HUES48 (cell line): ENCODE measurements around the gene PHF21A.

Source experiments
- H3K27ac ChIP-seq: one replicate; pipeline ENCODE4 v1.7.0; 2013; ENCODE audit warnings: low read depth, low read length, inconsistent platforms
- H3K27me3 ChIP-seq: 2 replicates; pipeline ENCODE4 v1.6.1; 2013; ENCODE audit warnings: mild to moderate bottlenecking, low read length; ENCODE audit not compliant: control insufficient read depth, insufficient read depth
- H3K36me3 ChIP-seq: 2 replicates; pipeline ENCODE4 v1.6.1; 2013; ENCODE audit warnings: low read length; ENCODE audit not compliant: control insufficient read depth, insufficient read depth
- H3K4me1 ChIP-seq: 2 replicates; pipeline ENCODE4 v1.6.1; 2013; ENCODE audit warnings: mild to moderate bottlenecking, low read length; ENCODE audit not compliant: control insufficient read depth, insufficient read depth
- H3K4me3 ChIP-seq: 2 replicates; pipeline ENCODE4 v1.5.1; 2013; ENCODE audit warnings: mild to moderate bottlenecking, low read depth, low read length
- H3K9ac ChIP-seq: 2 replicates; pipeline ENCODE4 v1.6.1; 2013; ENCODE audit warnings: mild to moderate bottlenecking, low read depth, low read length, moderate library complexity
- H3K9me3 ChIP-seq: 2 replicates; pipeline ENCODE4 v1.6.1; 2013; ENCODE audit warnings: low read length; ENCODE audit not compliant: control insufficient read depth, insufficient read depth

PHF21A gene

DNA sequence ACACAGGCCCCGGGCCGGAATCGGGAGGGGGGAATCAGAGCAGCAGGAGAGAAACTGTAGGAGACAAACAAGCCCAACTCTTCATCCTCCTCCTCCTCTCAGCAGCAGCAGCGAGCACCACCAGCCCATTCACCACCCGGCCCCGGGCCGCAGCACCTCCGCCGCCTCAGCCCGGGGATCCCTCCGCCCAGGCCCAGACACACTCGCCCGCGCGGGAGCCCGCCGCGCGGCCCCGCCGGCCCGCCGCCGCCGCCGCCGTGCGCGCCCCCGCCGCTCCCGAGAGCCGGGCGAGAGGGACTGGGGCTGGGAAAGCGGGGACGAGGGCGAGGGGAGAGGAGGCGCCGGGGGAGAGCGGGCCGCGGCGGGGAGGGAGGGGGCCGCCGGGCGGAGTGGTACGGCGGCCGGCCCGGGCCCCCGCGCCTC, at the start of gene PHF21A:
TSS of gene PHF21A (minus strand) at position 154 of the 423 bp plus-strand sequence. CDS start 37,235 bp downstream, outside the sequence.
- H3K27me3 ChIP-seq = no peaks in the 10 kb centered on the region
- peak within 1 kb of the TSS; percentile 95 for H3K27ac ChIP-seq
- H3K36me3 ChIP-seq = no peaks in the 10 kb centered on the region
- H3K9me3 ChIP-seq = no peaks in the 10 kb centered on the region
- peaks cover 21% of the 10 kb centered on the region for H3K4me1 ChIP-seq
- peak within 1 kb of the TSS; percentile 75 for H3K9ac ChIP-seq
- peak within 1 kb of the TSS; percentile 93 for H3K4me3 ChIP-seq

DNA sequence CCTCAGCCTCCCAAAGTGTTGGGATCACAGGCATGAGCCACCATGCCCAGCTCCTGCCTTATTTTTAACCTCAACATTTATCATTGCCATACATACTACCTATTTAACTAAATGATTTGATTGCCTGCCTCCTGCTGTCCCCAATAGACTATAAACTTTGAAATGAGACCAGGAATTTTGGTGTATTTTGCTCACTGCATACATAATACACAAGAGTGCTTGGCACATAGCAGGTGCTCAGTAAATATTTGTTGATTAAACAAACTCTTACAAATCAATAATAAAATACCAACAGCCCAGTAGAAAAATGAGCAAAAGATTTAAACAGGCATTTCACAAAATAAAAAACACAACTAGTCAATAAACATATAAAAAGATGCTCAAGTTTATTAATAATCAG, 49.5 kb upstream of the PHF21A start:
- no peak overlapping the region for H3K4me3 ChIP-seq
- no peak overlapping the region for H3K9ac ChIP-seq
- no peaks in the 10 kb centered on the region for H3K36me3 ChIP-seq
- H3K9me3 ChIP-seq = no peaks in the 10 kb centered on the region
- H3K27ac ChIP-seq = no peak overlapping the region
- H3K27me3 ChIP-seq = no peaks in the 10 kb centered on the region
- no peaks in the 10 kb centered on the region for H3K4me1 ChIP-seq

DNA sequence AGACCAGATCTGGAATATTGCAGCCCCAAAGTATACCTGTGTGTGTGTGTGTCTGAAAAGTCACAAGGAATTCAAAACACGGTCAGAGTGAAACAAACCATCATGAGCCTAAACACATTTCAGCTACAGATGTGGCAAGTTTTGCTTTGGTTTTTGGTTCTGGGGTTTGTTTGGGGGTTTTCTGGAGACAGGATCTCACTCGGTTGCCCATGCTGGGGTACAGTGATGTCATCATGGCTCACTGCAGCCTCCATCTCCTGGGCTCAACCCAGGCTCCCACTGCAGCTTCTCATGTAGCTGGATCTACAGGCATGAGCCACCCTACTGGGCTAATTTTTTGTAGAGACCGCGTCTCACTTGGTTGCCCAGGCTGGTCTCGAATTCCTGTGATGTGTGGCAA, 41.4 kb upstream of the PHF21A start:
- Histone ChIP-seq H3K9ac (no peak overlapping the region), H3K27ac (no peak overlapping the region), H3K4me3 (no peak overlapping the region)

DNA sequence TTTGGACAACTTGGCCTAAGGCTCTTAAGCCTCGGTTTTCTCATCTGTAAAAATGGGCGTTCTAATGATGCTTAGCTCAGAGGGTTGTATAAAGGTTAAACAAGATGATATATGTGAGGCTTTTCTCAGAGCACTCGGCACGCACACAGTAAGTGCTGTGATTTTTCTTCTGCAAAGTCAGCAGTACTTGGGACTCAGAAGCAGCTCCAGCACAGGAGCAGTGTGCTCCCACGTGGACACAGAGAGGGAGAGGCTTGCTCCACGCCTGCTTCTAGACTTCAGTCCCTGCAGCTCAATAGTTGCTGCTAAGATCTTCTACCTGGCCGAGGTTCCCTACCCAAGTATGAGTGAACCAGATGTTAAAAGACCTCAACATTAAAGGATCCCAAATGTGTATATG, 39.9 kb upstream of the PHF21A start:
- H3K9ac ChIP-seq = no peak overlapping the region
- H3K36me3 ChIP-seq = no peaks in the 10 kb centered on the region
- no peaks in the 10 kb centered on the region for H3K9me3 ChIP-seq
- no peak overlapping the region for H3K4me3 ChIP-seq
- no peaks in the 10 kb centered on the region for H3K27me3 ChIP-seq
- no peaks in the 10 kb centered on the region for H3K4me1 ChIP-seq
- no peak overlapping the region for H3K27ac ChIP-seq

More for the DNA sequence above, 41.4 kb upstream of the PHF21A start:
- no peaks in the 10 kb centered on the region for H3K27me3 ChIP-seq
- no peaks in the 10 kb centered on the region for H3K36me3 ChIP-seq
- no peaks in the 10 kb centered on the region for H3K4me1 ChIP-seq
- H3K9me3 ChIP-seq = no peaks in the 10 kb centered on the region

DNA sequence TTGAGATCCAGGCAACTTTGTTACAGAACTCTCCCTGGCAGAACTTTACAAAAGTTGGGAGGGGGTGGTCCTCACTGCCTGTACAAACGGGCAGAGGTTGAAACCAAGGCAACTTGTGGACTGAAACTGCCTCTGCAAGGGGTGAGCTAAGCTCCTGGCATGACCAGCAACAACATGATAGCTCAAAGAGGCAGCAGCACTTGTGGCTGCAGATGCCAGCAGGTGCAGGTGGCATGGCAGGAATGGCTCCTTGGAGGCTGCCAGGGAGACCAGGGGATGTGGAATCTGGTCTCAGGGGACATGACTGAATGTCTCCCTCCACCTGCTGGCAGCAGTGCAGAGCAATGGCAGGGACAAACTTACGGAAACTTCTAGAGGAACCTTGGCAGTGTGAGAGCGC, 38.8 kb upstream of the PHF21A start:
- H3K36me3 ChIP-seq = no peaks in the 10 kb centered on the region
- no peaks in the 10 kb centered on the region for H3K27me3 ChIP-seq
- no peak overlapping the region for H3K9ac ChIP-seq
- no peaks in the 10 kb centered on the region for H3K9me3 ChIP-seq
- no peaks in the 10 kb centered on the region for H3K4me1 ChIP-seq
- no peak overlapping the region for H3K4me3 ChIP-seq
- no peak overlapping the region for H3K27ac ChIP-seq

DNA sequence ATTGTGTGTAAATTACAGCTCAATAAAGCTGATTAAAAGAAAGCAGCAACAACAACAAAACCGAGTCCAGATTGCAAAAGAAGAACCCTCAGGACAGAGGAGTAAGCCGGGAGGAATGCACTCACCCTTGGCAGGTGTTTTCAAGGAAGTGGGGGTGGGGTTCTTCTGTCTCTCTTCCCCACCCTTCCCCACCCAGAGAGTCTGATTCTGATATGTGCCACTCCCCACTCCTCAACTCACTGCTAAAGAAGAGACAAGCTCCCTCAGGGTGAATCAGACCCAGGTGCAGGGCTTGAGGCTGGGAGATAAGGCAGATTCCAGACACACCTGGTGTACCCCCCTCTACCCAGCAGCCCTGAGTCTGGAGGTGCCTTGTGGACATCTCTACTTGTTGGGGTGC, 38.4 kb upstream of the PHF21A start:
- Histone ChIP-seq H3K4me1 (no peaks in the 10 kb centered on the region), H3K4me3 (no peak overlapping the region), H3K9me3 (no peaks in the 10 kb centered on the region), H3K27me3 (no peaks in the 10 kb centered on the region), H3K36me3 (no peaks in the 10 kb centered on the region), H3K27ac (no peak overlapping the region), H3K9ac (no peak overlapping the region)

DNA sequence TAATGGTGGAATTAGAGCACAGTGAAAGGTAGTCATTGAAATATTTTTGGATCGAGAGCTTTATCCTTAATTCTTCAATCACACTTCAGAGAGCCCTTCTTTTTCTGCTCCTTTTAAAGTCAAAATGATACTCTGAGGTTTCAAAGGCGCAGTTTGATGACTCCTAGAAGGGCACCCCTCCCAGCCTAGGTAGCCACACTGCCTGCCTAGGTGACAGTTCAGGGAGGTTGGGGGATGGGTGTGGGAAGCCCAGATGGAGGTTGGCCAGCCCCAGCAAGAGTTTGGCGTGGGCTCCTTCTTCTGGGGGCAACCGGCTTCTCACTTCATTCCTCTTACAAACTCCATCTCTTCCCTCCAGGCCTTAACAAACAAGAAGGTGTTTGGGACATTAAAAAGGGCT, 28.6 kb upstream of the PHF21A start:
- no peaks in the 10 kb centered on the region for H3K9me3 ChIP-seq
- H3K27me3 ChIP-seq = no peaks in the 10 kb centered on the region
- H3K9ac ChIP-seq = no peak overlapping the region
- H3K36me3 ChIP-seq = no peaks in the 10 kb centered on the region
- no peak overlapping the region for H3K4me3 ChIP-seq
- peaks cover 9% of the 10 kb centered on the region; the same call in 1 of the 2 replicates for H3K4me1 ChIP-seq
- H3K27ac ChIP-seq = no peak overlapping the region

DNA sequence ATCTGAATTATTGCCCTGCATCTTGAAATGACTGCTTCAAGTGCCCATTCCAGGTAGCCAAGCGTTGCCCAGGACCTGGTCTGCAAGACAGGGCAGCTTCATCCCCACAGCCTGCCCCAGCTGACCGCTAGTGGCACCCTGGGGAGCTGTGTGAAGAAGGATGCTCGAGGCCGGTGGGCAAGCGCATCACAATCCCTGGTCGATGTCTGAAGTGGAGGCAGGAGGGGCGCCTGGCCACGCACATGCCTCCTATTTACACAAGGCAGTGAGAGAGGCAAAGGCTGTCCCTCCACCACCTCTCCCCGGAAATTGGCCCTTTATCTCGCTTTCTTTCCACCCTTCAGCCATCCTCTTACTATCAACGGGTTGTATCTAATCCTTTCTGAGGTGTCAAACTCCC, 28.1 kb upstream of the PHF21A start:
- H3K36me3 ChIP-seq = no peaks in the 10 kb centered on the region
- H3K4me1 ChIP-seq = peaks cover 9% of the 10 kb centered on the region; the same call in 1 of the 2 replicates
- H3K4me3 ChIP-seq = no peak overlapping the region
- no peak overlapping the region for H3K9ac ChIP-seq
- no peaks in the 10 kb centered on the region for H3K27me3 ChIP-seq
- H3K27ac ChIP-seq = no peak overlapping the region
- H3K9me3 ChIP-seq = no peaks in the 10 kb centered on the region

DNA sequence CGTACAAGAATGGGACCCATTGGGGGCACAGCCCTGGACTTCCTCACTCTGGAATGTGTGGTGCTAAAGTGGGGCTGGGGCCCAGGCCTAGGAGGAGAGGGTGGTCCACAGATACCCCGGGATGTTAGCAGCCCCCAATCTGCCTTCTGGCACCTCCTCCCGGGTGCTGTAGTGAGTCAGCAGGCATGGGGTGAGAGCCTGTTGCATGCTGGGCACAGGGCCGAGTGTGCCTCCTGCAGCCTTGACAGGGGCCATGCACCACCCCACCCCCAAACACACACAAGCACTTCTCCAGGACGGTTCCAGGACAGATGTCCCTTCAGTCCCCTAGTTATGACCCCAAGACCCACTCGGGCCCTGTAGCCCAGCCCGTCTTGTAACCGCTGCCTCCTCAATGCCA, 23.5 kb upstream of the PHF21A start:
- no peaks in the 10 kb centered on the region for H3K9me3 ChIP-seq
- peaks cover 5% of the 10 kb centered on the region; the same call in 1 of the 2 replicates for H3K4me1 ChIP-seq
- H3K9ac ChIP-seq = no peak overlapping the region
- no peak overlapping the region for H3K4me3 ChIP-seq
- H3K36me3 ChIP-seq = no peaks in the 10 kb centered on the region
- no peak overlapping the region for H3K27ac ChIP-seq
- no peaks in the 10 kb centered on the region for H3K27me3 ChIP-seq

DNA sequence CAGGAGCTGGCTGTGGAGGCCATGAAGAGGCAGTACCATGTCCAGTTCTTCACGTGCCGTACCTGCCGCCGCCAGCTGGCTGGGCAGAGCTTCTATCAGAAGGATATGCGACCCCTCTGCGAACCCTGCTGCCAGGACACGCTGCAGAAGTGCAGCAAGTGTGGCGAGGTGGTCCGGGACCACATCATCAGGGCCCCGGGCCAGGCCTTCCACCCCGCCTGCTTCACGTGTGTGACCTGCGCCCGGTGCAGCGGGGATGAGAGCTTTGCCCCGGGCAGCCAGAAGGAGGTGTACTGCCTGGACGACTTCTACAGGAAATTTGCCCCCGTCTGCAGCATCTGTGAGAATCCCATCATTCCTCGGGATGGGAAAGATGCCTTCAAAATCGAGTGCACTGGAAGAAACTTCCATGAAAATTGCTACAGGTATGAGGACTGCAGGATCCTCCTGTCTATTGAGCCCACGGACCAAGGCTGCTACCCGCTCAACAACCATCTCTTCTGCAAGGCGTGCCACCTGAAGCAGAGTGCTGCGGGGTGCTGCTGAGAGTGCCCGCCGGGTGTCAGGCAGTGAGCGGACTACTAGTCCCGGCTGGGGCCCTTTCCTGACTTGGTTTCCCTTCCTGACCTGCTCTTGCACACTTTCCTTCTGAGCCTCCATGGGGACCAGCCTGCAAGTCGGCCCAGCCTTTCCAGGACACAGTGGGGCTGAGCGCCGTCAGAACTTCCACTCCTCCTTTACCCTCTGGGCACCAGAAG, 22.0 kb upstream of the PHF21A start:
- H3K4me1 ChIP-seq = no peaks in the 10 kb centered on the region
- no peaks in the 10 kb centered on the region for H3K27me3 ChIP-seq
- H3K36me3 ChIP-seq = no peaks in the 10 kb centered on the region
- no peaks in the 10 kb centered on the region for H3K9me3 ChIP-seq
- no peak overlapping the region for H3K27ac ChIP-seq
- no peak overlapping the region for H3K9ac ChIP-seq
- H3K4me3 ChIP-seq = no peak overlapping the region

DNA sequence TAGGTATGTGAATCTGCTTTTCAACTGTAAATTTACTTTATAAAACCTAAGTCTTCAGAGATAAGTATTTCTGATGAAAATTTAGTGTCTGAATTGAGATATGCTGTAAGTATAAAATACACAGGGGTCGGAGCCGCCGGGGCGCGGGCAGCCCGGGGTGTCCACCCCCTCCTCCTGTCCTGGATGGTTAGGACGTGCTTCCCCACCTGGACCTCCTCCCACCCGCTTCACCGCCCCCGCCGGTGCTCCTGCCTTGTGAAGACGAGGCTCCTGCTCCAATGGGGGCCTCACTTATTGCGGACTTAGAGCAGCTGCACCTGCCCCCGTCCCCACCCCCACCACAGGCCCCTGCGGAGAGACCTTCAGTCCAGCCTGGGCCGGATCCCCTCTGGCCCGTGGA, 21.3 kb upstream of the PHF21A start:
- Histone ChIP-seq H3K9me3 (no peaks in the 10 kb centered on the region), H3K27ac (no peak overlapping the region), H3K36me3 (no peaks in the 10 kb centered on the region), H3K4me1 (no peaks in the 10 kb centered on the region), H3K9ac (no peak overlapping the region), H3K4me3 (no peak overlapping the region), H3K27me3 (no peaks in the 10 kb centered on the region)
